Measurements from ENCODE around the gene SELENBP1. TPM values are rescaled to one million over a fixed set of nuclear protein-coding genes. Genes with fewer than 3 reads are reported as not detected.
A peak's percentile ranks its signal among the peaks of the same experiment; 100 is the strongest.

SELENBP1 gene
- total and polyA plus RNA-seq, 9 of the 15 experiments (the other 6 are each of a cell fraction or from before 2014, with no cell fraction given): 25.8 to 81.2 (median 47.1) TPM

- TF ChIP-seq ZBTB11 (CRISPR knock-in tag; IDR thresholded peaks at IDR 0.05) (peak in 1 of 3 experiments; percentile 86; a peak in 2 of 6 replicates), EZH2 (IDR thresholded peaks at IDR 0.05; ENCODE audit: borderline replicate concordance, low read depth, low read length) (no peak), POLR2A (conservative IDR thresholded peaks at IDR 0.05) (peak; percentile 82), EGR1 (conservative IDR thresholded peaks at IDR 0.05) (peak; percentile 84), ZNF436 (CRISPR knock-in tag; IDR thresholded peaks at IDR 0.05) (no peak), ETV1 (tag; conservative IDR thresholded peaks at IDR 0.05; ENCODE audit: low read depth) (peak; percentile 68), LEF1 (IDR thresholded peaks at IDR 0.05) (peak; percentile 89), KDM4B (IDR thresholded peaks at IDR 0.05; ENCODE audit: borderline replicate concordance in 2 of 2, low read depth in 1 of 2) (peak in 1 of 2 experiments; percentile 89; a peak in 2 of 4 replicates), KLF6 (CRISPR knock-in tag; IDR thresholded peaks at IDR 0.05; ENCODE audit: borderline replicate concordance) (no peak), ZC3H11A (IDR thresholded peaks at IDR 0.05; ENCODE audit: low read depth, low read length) (no peak), BMI1 (IDR thresholded peaks at IDR 0.05; ENCODE audit: low read length) (no peak), CSDE1 (IDR thresholded peaks at IDR 0.05) (no peak), SPI1 (IDR thresholded peaks at IDR 0.05; ENCODE audit: borderline replicate concordance, low read depth, low read length) (0 out of 2 replicates have a peak, but pooled peaks have one; percentile 48), GATAD2B (IDR thresholded peaks at IDR 0.05; ENCODE audit: borderline replicate concordance) (no peak), ZBTB7A (IDR thresholded peaks at IDR 0.05; ENCODE audit: borderline replicate concordance, control insufficient read depth, low read depth, low read length) (peak; percentile 90)
- TF ChIP-seq, protein P1, sequence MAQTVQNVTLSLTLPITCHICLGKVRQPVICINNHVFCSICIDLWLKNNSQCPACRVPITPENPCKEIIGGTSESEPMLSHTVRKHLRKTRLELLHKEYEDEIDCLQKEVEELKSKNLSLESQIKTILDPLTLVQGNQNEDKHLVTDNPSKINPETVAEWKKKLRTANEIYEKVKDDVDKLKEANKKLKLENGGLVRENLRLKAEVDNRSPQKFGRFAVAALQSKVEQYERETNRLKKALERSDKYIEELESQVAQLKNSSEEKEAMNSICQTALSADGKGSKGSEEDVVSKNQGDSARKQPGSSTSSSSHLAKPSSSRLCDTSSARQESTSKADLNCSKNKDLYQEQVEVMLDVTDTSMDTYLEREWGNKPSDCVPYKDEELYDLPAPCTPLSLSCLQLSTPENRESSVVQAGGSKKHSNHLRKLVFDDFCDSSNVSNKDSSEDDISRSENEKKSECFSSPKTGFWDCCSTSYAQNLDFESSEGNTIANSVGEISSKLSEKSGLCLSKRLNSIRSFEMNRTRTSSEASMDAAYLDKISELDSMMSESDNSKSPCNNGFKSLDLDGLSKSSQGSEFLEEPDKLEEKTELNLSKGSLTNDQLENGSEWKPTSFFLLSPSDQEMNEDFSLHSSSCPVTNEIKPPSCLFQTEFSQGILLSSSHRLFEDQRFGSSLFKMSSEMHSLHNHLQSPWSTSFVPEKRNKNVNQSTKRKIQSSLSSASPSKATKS (CRISPR knock-in tag; IDR thresholded peaks at IDR 0.05): no peak
Observed at GRCh38 chr1:151346769-151347522, 25.6 kb downstream of the SELENBP1 start, which contains the start of gene RFX5 (continued).
